DOHH2 (cell line): ENCODE results near the gene OGDHL.

Experiments used
- H3F3A ChIP-seq: fragments of 200-600 bp; sonication (generic), shearing (Covaris generic); 2 replicates; pipeline ENCODE4 v1.6.0; 2016; ENCODE audit warnings: antibody characterized with exemption, mild to moderate bottlenecking; ENCODE audit not compliant: control insufficient read depth, insufficient read depth
- H3K27ac ChIP-seq: fragments of 200-600 bp; sonication (generic); 2 replicates; pipeline ENCODE4 v1.5.1; 2014; ENCODE audit warnings: low read depth, mild to moderate bottlenecking, low read length, moderate library complexity
- H3K27me3 ChIP-seq: fragments of 200-600 bp; sonication (generic); 2 replicates; pipeline ENCODE4 v1.6.1; 2014; ENCODE audit warnings: mild to moderate bottlenecking, low read length, mixed read lengths; ENCODE audit not compliant: control insufficient read depth
- H3K36me3 ChIP-seq: fragments of 200-600 bp; sonication (generic); 2 replicates; pipeline ENCODE4 v1.6.1; 2014; ENCODE audit warnings: mild to moderate bottlenecking, low read length, moderate library complexity, mixed read lengths; ENCODE audit not compliant: control insufficient read depth
- H3K4me1 ChIP-seq: fragments of 200-600 bp; sonication (generic); 2 replicates; pipeline ENCODE4 v1.6.1; 2014; ENCODE audit warnings: mild to moderate bottlenecking, low read length, mixed read lengths; ENCODE audit not compliant: control insufficient read depth
- H3K4me2 ChIP-seq: fragments of 200-600 bp; sonication (generic); 2 replicates; pipeline ENCODE4 v1.6.0; 2014; ENCODE audit warnings: mild to moderate bottlenecking, low read length, moderate library complexity
- H3K4me3 ChIP-seq: fragments of 200-600 bp; sonication (generic); 2 replicates; pipeline ENCODE4 v1.5.1; 2014; ENCODE audit warnings: mild to moderate bottlenecking, low read length, mixed read lengths
- H3K79me2 ChIP-seq: fragments of 200-600 bp; sonication (generic); 2 replicates; pipeline ENCODE4 v1.6.1; 2014; ENCODE audit warnings: mild to moderate bottlenecking, low read length, mixed read lengths; ENCODE audit not compliant: control insufficient read depth
- H3K9me2 ChIP-seq: fragments of 200-600 bp; sonication (generic); replicated peaks from 2 replicates; pipeline ENCODE4 v1.6.1; 2014; ENCODE audit warnings: mild to moderate bottlenecking, low read length, mixed read lengths; ENCODE audit not compliant: control insufficient read depth
- H3K9me3 ChIP-seq: fragments of 200-600 bp; sonication (generic); 2 replicates; pipeline ENCODE4 v1.6.1; 2014; ENCODE audit warnings: antibody characterized with exemption, low read length, mixed read lengths; ENCODE audit not compliant: control insufficient read depth, insufficient read depth
- H4K20me1 ChIP-seq: fragments of 200-600 bp; sonication (generic); 2 replicates; pipeline ENCODE4 v1.6.0; 2014; ENCODE audit warnings: low read depth, mild to moderate bottlenecking, antibody characterized with exemption, low read length, moderate library complexity; ENCODE audit not compliant: control insufficient read depth, insufficient read depth
- EZH2phosphoT487 ChIP-seq: fragments of 200-600 bp; sonication (generic); IDR thresholded peaks from 2 replicates; pipeline ENCODE4 v1.6.1; 2017; ENCODE audit warnings: borderline replicate concordance, mild to moderate bottlenecking, antibody characterized with exemption, low read length, moderate library complexity, mixed read lengths
- TF ChIP-seq, protein P1 (sequence below): fragments of 200-600 bp; sonication (generic); IDR thresholded peaks from one replicate; pipeline ENCODE4 v1.5.1; 2014; ENCODE audit warnings: antibody characterized with exemption, mild to moderate bottlenecking, low read depth, low read length; ENCODE audit not compliant: poor library complexity, severe bottlenecking

OGDHL gene

GRCh38 chr10:49745756-49746155, 16.4 kb downstream of the OGDHL start:
- Histone ChIP-seq H3K27me3 (no peaks in the 10 kb centered on the region), H3K9me2 (no peaks in the 10 kb centered on the region), H3K27ac (no peak overlapping the region), H3K9me3 (no peaks in the 10 kb centered on the region), H3K4me2 (no peak overlapping the region), H4K20me1 (no peaks in the 10 kb centered on the region), H3K4me1 (no peaks in the 10 kb centered on the region), H3K36me3 (peaks cover 3% of the 10 kb centered on the region; the same call in 1 of the 2 replicates), H3K79me2 (no peaks in the 10 kb centered on the region), H3K4me3 (no peak overlapping the region), H3F3A (no peaks in the 10 kb centered on the region)
- TF ChIP-seq, protein P1, sequence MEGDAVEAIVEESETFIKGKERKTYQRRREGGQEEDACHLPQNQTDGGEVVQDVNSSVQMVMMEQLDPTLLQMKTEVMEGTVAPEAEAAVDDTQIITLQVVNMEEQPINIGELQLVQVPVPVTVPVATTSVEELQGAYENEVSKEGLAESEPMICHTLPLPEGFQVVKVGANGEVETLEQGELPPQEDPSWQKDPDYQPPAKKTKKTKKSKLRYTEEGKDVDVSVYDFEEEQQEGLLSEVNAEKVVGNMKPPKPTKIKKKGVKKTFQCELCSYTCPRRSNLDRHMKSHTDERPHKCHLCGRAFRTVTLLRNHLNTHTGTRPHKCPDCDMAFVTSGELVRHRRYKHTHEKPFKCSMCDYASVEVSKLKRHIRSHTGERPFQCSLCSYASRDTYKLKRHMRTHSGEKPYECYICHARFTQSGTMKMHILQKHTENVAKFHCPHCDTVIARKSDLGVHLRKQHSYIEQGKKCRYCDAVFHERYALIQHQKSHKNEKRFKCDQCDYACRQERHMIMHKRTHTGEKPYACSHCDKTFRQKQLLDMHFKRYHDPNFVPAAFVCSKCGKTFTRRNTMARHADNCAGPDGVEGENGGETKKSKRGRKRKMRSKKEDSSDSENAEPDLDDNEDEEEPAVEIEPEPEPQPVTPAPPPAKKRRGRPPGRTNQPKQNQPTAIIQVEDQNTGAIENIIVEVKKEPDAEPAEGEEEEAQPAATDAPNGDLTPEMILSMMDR: no peak
- no peak for TF ChIP-seq EZH2phosphoT487

GRCh38 chr10:49744924-49745605, 17.1 kb downstream of the OGDHL start:
- Histone ChIP-seq H3K4me1 (no peaks in the 10 kb centered on the region), H3K79me2 (no peaks in the 10 kb centered on the region), H3K4me3 (no peak overlapping the region), H4K20me1 (no peaks in the 10 kb centered on the region), H3K27ac (no peak overlapping the region), H3K27me3 (no peaks in the 10 kb centered on the region), H3K4me2 (no peak overlapping the region), H3K9me2 (no peaks in the 10 kb centered on the region), H3K9me3 (no peaks in the 10 kb centered on the region), H3F3A (no peaks in the 10 kb centered on the region), H3K36me3 (peaks cover 3% of the 10 kb centered on the region; the same call in 1 of the 2 replicates)
- TF ChIP-seq EZH2phosphoT487: no peak
- TF ChIP-seq, protein P1: no peak

DNA sequence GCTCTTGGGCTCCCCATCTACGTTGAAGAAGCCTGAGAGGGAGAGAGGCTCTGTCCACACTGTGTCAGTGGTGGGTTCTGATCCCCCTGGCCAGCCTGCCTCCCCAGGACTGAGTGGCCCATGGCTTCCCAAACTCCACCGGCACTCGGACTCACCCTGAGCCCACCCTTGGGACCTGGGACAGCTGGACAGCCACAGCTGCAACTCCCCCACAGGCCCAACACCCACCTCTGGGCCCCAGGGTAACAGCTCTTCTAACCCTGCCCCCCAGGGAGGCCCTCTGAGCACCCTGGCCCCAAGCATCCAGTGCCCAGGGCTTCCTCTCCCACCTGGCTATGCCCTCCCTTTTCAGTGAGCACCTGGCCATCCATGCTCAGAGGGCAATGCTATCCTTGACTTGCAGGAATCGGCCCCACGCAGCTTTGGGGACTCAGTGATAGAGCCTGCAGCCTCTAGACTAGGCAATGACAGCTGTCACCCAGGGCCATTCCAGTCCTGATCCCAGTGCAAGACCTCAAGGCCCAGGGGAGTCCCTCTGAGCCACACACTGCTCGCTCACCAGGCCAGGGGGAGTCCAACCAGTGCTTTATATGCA, 17.9 kb downstream of the OGDHL start:
- no peak overlapping the region for H3K27ac ChIP-seq
- H3F3A ChIP-seq: no peaks in the 10 kb centered on the region
- no peaks in the 10 kb centered on the region for H3K9me3 ChIP-seq
- peaks cover 3% of the 10 kb centered on the region; the same call in 1 of the 2 replicates for H3K36me3 ChIP-seq
- H4K20me1 ChIP-seq: no peaks in the 10 kb centered on the region
- H3K4me2 ChIP-seq: no peak overlapping the region
- H3K4me3 ChIP-seq: no peak overlapping the region
- no peaks in the 10 kb centered on the region for H3K79me2 ChIP-seq
- H3K4me1 ChIP-seq: no peaks in the 10 kb centered on the region
- TF ChIP-seq, protein P1: no peak
- no peak for TF ChIP-seq EZH2phosphoT487
- H3K9me2 ChIP-seq: no peaks in the 10 kb centered on the region
- no peaks in the 10 kb centered on the region for H3K27me3 ChIP-seq
